Measurements from ENCODE around the gene TSNAXIP1. TPM values are rescaled to one million over a fixed set of nuclear protein-coding genes. Genes with fewer than 3 reads are reported as not detected.

Gene TSNAXIP1
- total RNA-seq, 2 donors from 2014 or later = 2.1 to 8.0 TPM

- peak within 1 kb of the TSS; percentile 87 to 90 for H3K4me3 ChIP-seq
- intact Hi-C loops (cut with DNase I) = no loop called here
- TF ChIP-seq POLR2AphosphoS5 (IDR thresholded peaks at IDR 0.05) = peak; percentile 83
- peak; percentile 19 for TF ChIP-seq POLR2A (IDR thresholded peaks at IDR 0.05)
- peak in 1 of 4 experiments; percentile 24 for TF ChIP-seq CTCF (IDR thresholded peaks at IDR 0.05)
- no peaks in the 10 kb centered on the region for H3K27me3 ChIP-seq (replicated peaks; ENCODE audit: insufficient read depth)
- H3K27ac ChIP-seq = peak within 1 kb of the TSS; percentile 67 to 74
- peaks cover 13% of the 10 kb centered on the region for H3K4me1 ChIP-seq (replicated peaks)
- peaks cover 5% of the 10 kb centered on the region in 2 donors for H3K36me3 ChIP-seq
- 3% methylated on average over 46 of the region's 72 CpGs for WGBS
- peak; percentile 48 for DNase-seq (ENCODE audit: low spot score)
- H3K9me3 ChIP-seq = no peaks in the 10 kb centered on the region
Measured at GRCh38 chr16:67872631-67873434, 66.1 kb downstream of the TSNAXIP1 start, which contains the start of gene EDC4. Gene EDC4 (plus strand): TSS chr16:67873052. CDS start chr16:67873262, 210 bp downstream.

GRCh38 chr16:67873435-67874370 lies 67.0 kb downstream of the TSNAXIP1 start:
- Histone ChIP-seq H3K27me3 (replicated peaks; ENCODE audit: insufficient read depth) (no peaks in the 10 kb centered on the region), H3K4me1 (replicated peaks) (peaks cover 13% of the 10 kb centered on the region), H3K36me3 (peaks cover 5 to 13% of the 10 kb centered on the region in 2 donors), H3K27ac (peak overlapping the region; percentile 67 to 74), H3K4me3 (peak overlapping the region; percentile 87 to 90), H3K9me3 (no peaks in the 10 kb centered on the region)
- no peak for DNase-seq (ENCODE audit: low spot score)
- TF ChIP-seq CTCF (IDR thresholded peaks at IDR 0.05) (no peak), POLR2AphosphoS5 (IDR thresholded peaks at IDR 0.05) (no peak), POLR2A (IDR thresholded peaks at IDR 0.05) (no peak)
- WGBS = 11% methylated on average over 23 of the region's 23 CpGs
- intact Hi-C loops (cut with DNase I) = no loop called here

DNA sequence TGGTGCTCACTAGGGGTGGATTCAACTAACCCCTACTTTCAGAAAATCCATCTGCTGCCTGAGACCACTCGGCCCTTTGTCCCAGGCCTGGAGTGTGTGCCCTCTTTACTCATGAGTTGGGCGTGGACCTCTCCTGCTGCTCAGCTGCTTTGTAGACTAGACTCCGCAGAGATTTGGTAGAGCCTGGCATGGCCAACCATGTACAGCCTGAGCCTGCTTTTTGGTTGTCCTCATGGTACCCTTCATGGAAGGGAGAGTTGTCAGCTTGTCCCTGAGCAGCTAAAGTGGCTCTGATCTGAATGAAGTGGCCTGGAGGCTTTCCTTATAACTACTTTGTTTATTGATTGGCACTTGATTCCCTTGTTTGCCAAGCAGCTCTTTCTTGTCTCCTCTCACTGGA lies 67.7 kb downstream of the TSNAXIP1 start:
- 53% methylated on average over 3 of the region's 3 CpGs for WGBS
- peak overlapping the region in 1 of 2 donors; percentile 90 for H3K4me3 ChIP-seq
- intact Hi-C loops (cut with DNase I) = no loop called here
- H3K36me3 ChIP-seq = peaks cover 8 to 19% of the 10 kb centered on the region in 2 donors
- DNase-seq (ENCODE audit: low spot score) = no peak
- no peaks in the 10 kb centered on the region for H3K27me3 ChIP-seq (replicated peaks; ENCODE audit: insufficient read depth)
- H3K27ac ChIP-seq = no peak overlapping the region
- no peak for TF ChIP-seq CTCF (IDR thresholded peaks at IDR 0.05)
- TF ChIP-seq POLR2A (IDR thresholded peaks at IDR 0.05) = no peak
- no peak for TF ChIP-seq POLR2AphosphoS5 (IDR thresholded peaks at IDR 0.05)
- no peaks in the 10 kb centered on the region for H3K9me3 ChIP-seq
- H3K4me1 ChIP-seq (replicated peaks) = peaks cover 13% of the 10 kb centered on the region

DNA sequence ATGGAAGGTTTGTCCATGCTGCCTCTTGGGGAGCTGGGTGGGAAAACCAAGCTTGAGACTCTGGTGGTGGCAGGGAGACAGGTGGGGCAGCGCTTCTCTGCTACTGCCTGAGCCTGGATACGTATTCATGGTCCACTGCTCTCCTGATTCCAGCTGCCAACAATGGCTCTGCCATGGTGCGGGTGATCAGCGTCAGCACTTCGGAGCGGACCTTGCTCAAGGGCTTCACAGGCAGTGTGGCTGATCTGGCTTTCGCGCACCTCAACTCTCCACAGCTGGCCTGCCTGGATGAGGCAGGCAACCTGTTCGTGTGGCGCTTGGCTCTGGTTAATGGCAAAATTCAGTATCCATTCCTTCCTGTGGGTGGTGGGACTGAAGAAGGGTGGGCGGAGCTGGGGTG lies 70.4 kb downstream of the TSNAXIP1 start:
- peaks cover 34 to 39% of the 10 kb centered on the region in 2 donors for H3K36me3 ChIP-seq
- no peaks in the 10 kb centered on the region for H3K27me3 ChIP-seq (replicated peaks; ENCODE audit: insufficient read depth)
- WGBS = 94% methylated on average over 11 of the region's 11 CpGs
- intact Hi-C loops (cut with DNase I) = no loop called here
- no peak overlapping the region for H3K27ac ChIP-seq
- no peaks in the 10 kb centered on the region for H3K9me3 ChIP-seq
- TF ChIP-seq POLR2A (IDR thresholded peaks at IDR 0.05) (no peak), CTCF (IDR thresholded peaks at IDR 0.05) (no peak), POLR2AphosphoS5 (IDR thresholded peaks at IDR 0.05) (no peak)
- H3K4me1 ChIP-seq (replicated peaks) = peaks cover 13% of the 10 kb centered on the region
- H3K4me3 ChIP-seq = no peak overlapping the region
- DNase-seq (ENCODE audit: low spot score) = no peak

Small RNAs within 50 kb of the gene (small RNA-seq; reads per million reads assigned to genes)
- 0 reads per million in 2 donors for gene AC040162.2

Other genes with a start within 250 kb of the TSNAXIP1 start
- 10 to 100 TPM; 39.9 to 48.9 TPM for gene CTCF, start 244.4 kb upstream of the TSNAXIP1 start, total RNA-seq
- 1 to 10 TPM; 4.8 to 5.1 TPM for gene CARMIL2, start 161.7 kb upstream of the TSNAXIP1 start, total RNA-seq
- 10 to 100 TPM; 17.1 to 45.4 TPM for gene ACD, start 146.6 kb upstream of the TSNAXIP1 start, total RNA-seq
- 10 to 100 TPM in 1 of 2 donors, 1 to 10 TPM in 1; 3.4 to 13.7 TPM for gene PARD6A, start 145.9 kb upstream of the TSNAXIP1 start, total RNA-seq
- 10 to 100 TPM; 20.6 to 29.1 TPM for gene ENKD1, start 140.1 kb upstream of the TSNAXIP1 start, total RNA-seq
- 10 to 100 TPM in 1 of 2 donors, 1 to 10 TPM in 1; 10.0 to 18.3 TPM for gene C16orf86, start 140.1 kb upstream of the TSNAXIP1 start, total RNA-seq
- 10 to 100 TPM; 16.0 to 27.4 TPM for gene GFOD2, start 87.6 kb upstream of the TSNAXIP1 start, total RNA-seq
- 10 to 100 TPM; 11.1 to 22.8 TPM for gene RANBP10, start 329 bp upstream of the TSNAXIP1 start, total RNA-seq
- gene THAP11, start 35.4 kb downstream of the TSNAXIP1 start, total RNA-seq = 10 to 100 TPM; 60.2 to 78.6 TPM
- gene NUTF2, start 40.0 kb downstream of the TSNAXIP1 start, total RNA-seq = 100 to 1,000 TPM in 1 of 2 donors, 10 to 100 TPM in 1; 61.5 to 234 TPM
- 10 to 100 TPM; 28.1 to 69.2 TPM for gene CENPT, start 40.8 kb downstream of the TSNAXIP1 start, total RNA-seq
- gene EDC4, start 66.2 kb downstream of the TSNAXIP1 start, total RNA-seq = 10 to 100 TPM; 47.3 to 76.5 TPM
- 1 to 10 TPM; 4.0 to 4.4 TPM for gene NRN1L, start 78.0 kb downstream of the TSNAXIP1 start, total RNA-seq
- gene PSKH1, start 86.4 kb downstream of the TSNAXIP1 start, total RNA-seq = 10 to 100 TPM; 16.7 to 53.2 TPM
- under 1 TPM in 1 of 2 donors, not detected in 1; 0.85 TPM for gene CTRL, start 125.0 kb downstream of the TSNAXIP1 start, total RNA-seq
- 10 to 100 TPM; 29.9 to 42.5 TPM for gene PSMB10, start 130.0 kb downstream of the TSNAXIP1 start, total RNA-seq
- 10 to 100 TPM in 1 of 2 donors, 1 to 10 TPM in 1; 6.9 to 17.4 TPM for gene LCAT, start 137.2 kb downstream of the TSNAXIP1 start, total RNA-seq
- gene SLC12A4, start 161.7 kb downstream of the TSNAXIP1 start, total RNA-seq = 10 to 100 TPM; 32.6 to 89.1 TPM
- gene DPEP3, start 173.6 kb downstream of the TSNAXIP1 start, total RNA-seq = 10 to 100 TPM in 1 of 2 donors, not detected in 1; 49.9 TPM
- 1 to 10 TPM in 1 of 2 donors, under 1 TPM in 1; 0.41 to 2.4 TPM for gene DPEP2, start 192.6 kb downstream of the TSNAXIP1 start, total RNA-seq
- under 1 TPM in 1 of 2 donors, not detected in 1; 0.62 TPM for gene DPEP2NB, start 209.0 kb downstream of the TSNAXIP1 start, total RNA-seq
- gene DDX28, start 216.3 kb downstream of the TSNAXIP1 start, total RNA-seq = 10 to 100 TPM in 1 of 2 donors, 1 to 10 TPM in 1; 7.1 to 16.5 TPM
- 10 to 100 TPM in 1 of 2 donors, 1 to 10 TPM in 1; 7.2 to 14.5 TPM for gene DUS2, start 216.4 kb downstream of the TSNAXIP1 start, total RNA-seq